Calu3 (cell line): ENCODE data around the gene PHOX2A. TPM values are rescaled to one million over a fixed set of nuclear protein-coding genes. Genes with fewer than 3 reads are reported as not detected.

Experiments used
- BruUV-seq: library from RNA; stranded (reverse); fragments of 400-500 nt; replicated peaks from 2 replicates; lab custom pipeline; 2021; lab: Mats Ljungman, UMichigan
- CTCF ChIA-PET: fragments of 300-600 bp; sonication (Branson Sonifier 250); formaldehyde crosslinking; loops from one replicate; lab custom pipeline; 2022; ENCODE audit warnings: antibody characterized with exemption; lab: Charles Lee
- DNase-seq: peaks from one replicate; pipeline ENCODE4 v3.0.0; 2022
- H3K27ac Mint-ChIP-seq: one replicate; pipeline ENCODE4 v1.8.0; 2022; ENCODE audit warnings: mixed read lengths; ENCODE audit not compliant: unreplicated experiment
- H3K27me3 Mint-ChIP-seq: one replicate; pipeline ENCODE4 v1.8.0; 2022; ENCODE audit warnings: mixed read lengths; ENCODE audit not compliant: unreplicated experiment
- H3K36me3 Mint-ChIP-seq: one replicate; pipeline ENCODE4 v1.8.0; 2022; ENCODE audit warnings: mild to moderate bottlenecking, moderate library complexity, mixed read lengths; ENCODE audit not compliant: insufficient read depth, unreplicated experiment
- H3K4me1 Mint-ChIP-seq: one replicate; pipeline ENCODE4 v1.8.0; 2022; ENCODE audit warnings: mild to moderate bottlenecking, low read depth, mixed read lengths; ENCODE audit not compliant: unreplicated experiment
- H3K4me3 Mint-ChIP-seq: one replicate; pipeline ENCODE4 v1.8.0; 2022; ENCODE audit warnings: mild to moderate bottlenecking, low read depth, moderate library complexity, mixed read lengths; ENCODE audit not compliant: unreplicated experiment
- H3K9me3 Mint-ChIP-seq: one replicate; pipeline ENCODE4 v1.8.0; 2022; ENCODE audit warnings: low read depth, mixed read lengths; ENCODE audit not compliant: unreplicated experiment
- intact Hi-C: fragments of 100-400 bp; cut with micrococcal nuclease; formaldehyde crosslinking; loops from one replicate; pipeline ENCODE4 v1.10.0; 2022; ENCODE audit not compliant: unreplicated experiment
- total RNA-seq: library from RNA; stranded (reverse); gene quantifications from 2 replicates; pipeline ENCODE4 v1.2.3, GENCODE V29; 2022
- TF ChIP-seq, protein P1 (sequence below): fragments of 200-600 bp; IDR thresholded peaks from one replicate; pipeline ENCODE4 v1.8.0; 2022; ENCODE audit warnings: antibody characterized with exemption; ENCODE audit not compliant: unreplicated experiment

The PHOX2A gene
- total RNA-seq, 1 experiment from 2014 or later: not detected

DNA sequence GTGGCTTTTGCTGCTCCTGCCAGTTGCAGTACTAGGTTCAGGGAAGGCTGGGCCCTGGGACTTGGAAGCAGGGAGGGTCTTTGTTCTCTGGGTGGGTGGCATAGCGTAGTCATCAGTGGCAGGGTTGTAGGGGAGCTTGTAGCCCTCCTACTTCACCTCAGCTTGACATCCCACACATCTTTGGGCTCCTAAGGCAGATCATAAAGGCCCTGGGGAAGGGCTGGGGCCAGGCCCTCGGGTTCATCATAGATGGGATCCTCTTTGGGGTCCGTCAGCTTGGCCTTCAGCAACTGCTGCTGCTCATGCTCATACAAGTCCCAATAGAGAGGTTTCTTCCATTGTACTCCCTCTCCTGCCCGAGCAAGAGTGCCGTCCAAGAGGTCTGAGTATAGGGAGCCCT lies 6.0 kb upstream of the PHOX2A start:
- TF ChIP-seq, protein P1, sequence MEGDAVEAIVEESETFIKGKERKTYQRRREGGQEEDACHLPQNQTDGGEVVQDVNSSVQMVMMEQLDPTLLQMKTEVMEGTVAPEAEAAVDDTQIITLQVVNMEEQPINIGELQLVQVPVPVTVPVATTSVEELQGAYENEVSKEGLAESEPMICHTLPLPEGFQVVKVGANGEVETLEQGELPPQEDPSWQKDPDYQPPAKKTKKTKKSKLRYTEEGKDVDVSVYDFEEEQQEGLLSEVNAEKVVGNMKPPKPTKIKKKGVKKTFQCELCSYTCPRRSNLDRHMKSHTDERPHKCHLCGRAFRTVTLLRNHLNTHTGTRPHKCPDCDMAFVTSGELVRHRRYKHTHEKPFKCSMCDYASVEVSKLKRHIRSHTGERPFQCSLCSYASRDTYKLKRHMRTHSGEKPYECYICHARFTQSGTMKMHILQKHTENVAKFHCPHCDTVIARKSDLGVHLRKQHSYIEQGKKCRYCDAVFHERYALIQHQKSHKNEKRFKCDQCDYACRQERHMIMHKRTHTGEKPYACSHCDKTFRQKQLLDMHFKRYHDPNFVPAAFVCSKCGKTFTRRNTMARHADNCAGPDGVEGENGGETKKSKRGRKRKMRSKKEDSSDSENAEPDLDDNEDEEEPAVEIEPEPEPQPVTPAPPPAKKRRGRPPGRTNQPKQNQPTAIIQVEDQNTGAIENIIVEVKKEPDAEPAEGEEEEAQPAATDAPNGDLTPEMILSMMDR: no peak
- BruUV-seq: no TSS peak
- Mint-ChIP-seq H3K4me1 (no peaks in the 10 kb centered on the region), H3K27me3 (peaks cover 42% of the 10 kb centered on the region), H3K27ac (no peak overlapping the region), H3K9me3 (no peaks in the 10 kb centered on the region), H3K4me3 (no peak overlapping the region), H3K36me3 (no peaks in the 10 kb centered on the region)
- no peak for DNase-seq
- CTCF ChIA-PET: no interaction called here
- intact Hi-C loops: no loop called here

DNA sequence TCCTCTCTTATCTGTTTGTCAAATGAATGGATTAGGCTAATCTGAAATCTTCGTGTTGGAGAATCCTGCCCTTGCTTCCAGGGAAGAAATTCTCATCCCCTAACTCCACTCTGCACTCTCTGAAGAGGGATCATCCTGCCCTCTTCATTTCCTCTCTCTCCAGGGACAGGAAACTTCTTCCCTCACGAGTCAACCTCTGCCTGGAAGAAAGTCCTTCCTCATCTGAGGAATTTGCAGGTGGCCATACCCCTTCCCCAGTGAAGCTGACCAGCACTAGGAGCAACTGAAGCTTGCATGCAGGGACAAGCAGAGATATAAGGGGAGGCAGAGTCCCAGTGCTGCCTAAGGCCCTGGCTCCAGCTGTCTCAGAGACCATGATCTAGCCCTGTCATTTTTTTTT lies 3.6 kb upstream of the PHOX2A start:
- intact Hi-C loops: no loop called here
- TF ChIP-seq, protein P1: no peak
- no peak for DNase-seq
- CTCF ChIA-PET: no interaction called here
- Mint-ChIP-seq H3K9me3 (no peaks in the 10 kb centered on the region), H3K4me3 (no peak overlapping the region), H3K36me3 (no peaks in the 10 kb centered on the region), H3K27me3 (peaks cover 37% of the 10 kb centered on the region), H3K4me1 (no peaks in the 10 kb centered on the region), H3K27ac (no peak overlapping the region)
- no TSS peak for BruUV-seq

DNA sequence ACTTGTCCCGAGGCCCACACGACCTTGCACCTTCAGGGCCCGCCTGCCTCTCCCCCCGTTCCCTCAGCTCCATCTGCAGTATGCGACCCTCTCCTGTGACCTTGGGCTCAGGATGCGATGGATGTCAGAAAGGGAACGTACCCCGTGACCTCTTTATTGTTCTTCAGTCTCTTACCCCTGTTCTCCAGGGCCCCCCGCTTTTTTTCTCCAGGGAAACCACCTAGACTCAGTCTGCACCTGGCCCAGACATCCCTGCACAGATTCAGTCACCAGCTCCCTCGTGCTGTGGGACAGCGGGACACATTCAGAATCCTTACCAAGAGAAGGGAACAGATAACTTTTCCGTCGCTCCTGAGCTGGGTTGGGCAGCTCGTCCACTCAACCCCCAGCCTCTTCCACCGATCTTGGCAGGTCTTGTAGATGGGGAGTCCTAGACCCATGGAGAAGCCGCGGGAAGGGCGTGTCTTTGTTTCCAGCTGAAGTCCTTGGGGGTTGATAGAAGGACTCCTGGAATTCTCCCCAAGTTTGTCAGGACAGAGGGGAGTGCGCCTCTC lies 1.4 kb upstream of the PHOX2A start:
- Mint-ChIP-seq H3K36me3 (no peaks in the 10 kb centered on the region), H3K4me3 (no peak overlapping the region), H3K27me3 (peaks cover 41% of the 10 kb centered on the region), H3K27ac (no peak overlapping the region), H3K4me1 (no peaks in the 10 kb centered on the region), H3K9me3 (no peaks in the 10 kb centered on the region)
- TF ChIP-seq, protein P1: no peak
- BruUV-seq: no TSS peak
- DNase-seq: no peak
- CTCF ChIA-PET: no interaction called here
- intact Hi-C loops: no loop called here

DNA sequence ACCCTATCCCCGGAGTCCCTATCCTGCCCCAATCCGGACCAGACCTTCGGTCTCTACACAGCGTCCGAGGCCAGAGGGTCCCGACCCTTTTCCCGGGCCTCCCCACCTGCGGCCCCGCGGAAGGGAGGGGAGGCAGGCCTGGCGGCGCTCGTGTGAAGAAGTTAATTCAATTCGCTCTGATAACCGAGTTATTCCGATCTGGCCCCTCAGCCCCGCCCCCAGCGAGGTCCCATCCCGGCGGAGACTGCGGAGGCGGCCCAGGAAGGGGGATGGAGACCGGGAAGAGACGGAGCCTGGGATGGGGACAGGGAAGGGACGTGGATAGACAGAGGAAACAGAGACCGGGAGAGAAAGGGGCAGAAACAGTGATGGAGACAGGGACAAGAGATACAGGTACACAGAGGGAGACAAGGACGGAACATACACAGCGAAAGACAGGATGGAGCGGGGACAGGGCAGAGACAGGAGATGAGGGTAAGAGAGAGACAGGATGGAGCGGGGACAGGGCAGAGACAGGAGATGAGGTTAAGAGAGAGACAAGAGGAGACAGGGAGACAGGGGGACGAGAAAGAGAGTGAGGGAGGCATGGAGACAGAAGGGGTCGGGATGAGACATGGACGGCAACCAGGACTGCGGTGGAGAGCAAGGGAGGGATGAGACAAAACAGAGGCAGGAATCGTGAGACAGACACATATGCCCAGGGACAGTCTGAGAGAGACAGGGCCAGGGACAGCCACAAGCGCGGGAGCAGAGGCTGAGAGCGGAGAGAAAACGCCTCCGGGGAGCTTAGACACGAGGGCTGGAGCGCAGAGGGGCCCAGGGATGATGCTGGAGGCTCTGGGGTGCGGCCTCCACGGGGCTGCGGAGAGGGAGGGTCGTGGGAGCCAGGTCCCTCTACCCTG lies 636 bp upstream of the PHOX2A start:
- Mint-ChIP-seq H3K27me3 (peaks cover 42% of the 10 kb centered on the region), H3K36me3 (peaks cover under 1% of the 10 kb centered on the region), H3K4me3 (no peak overlapping the region), H3K4me1 (no peaks in the 10 kb centered on the region), H3K27ac (no peak overlapping the region), H3K9me3 (no peaks in the 10 kb centered on the region)
- no TSS peak for BruUV-seq
- TF ChIP-seq, protein P1: no peak
- CTCF ChIA-PET: no interaction called here
- intact Hi-C loops: no loop called here
- DNase-seq: no peak
